GM21515 (cell line): Measurements from ENCODE around the gene PBX3.
"Not testable (repeated sequence)": the region's sequence is repeated elsewhere in the genome, so short reads cannot be mapped to it uniquely, and the experiment has no call there.

Experiments used
- ATAC-seq: cut with Tn5 transposase; IDR thresholded peaks from one replicate; pipeline ENCODE4 v1.9.1; 2021; ENCODE audit not compliant: unreplicated experiment

The PBX3 gene

DNA sequence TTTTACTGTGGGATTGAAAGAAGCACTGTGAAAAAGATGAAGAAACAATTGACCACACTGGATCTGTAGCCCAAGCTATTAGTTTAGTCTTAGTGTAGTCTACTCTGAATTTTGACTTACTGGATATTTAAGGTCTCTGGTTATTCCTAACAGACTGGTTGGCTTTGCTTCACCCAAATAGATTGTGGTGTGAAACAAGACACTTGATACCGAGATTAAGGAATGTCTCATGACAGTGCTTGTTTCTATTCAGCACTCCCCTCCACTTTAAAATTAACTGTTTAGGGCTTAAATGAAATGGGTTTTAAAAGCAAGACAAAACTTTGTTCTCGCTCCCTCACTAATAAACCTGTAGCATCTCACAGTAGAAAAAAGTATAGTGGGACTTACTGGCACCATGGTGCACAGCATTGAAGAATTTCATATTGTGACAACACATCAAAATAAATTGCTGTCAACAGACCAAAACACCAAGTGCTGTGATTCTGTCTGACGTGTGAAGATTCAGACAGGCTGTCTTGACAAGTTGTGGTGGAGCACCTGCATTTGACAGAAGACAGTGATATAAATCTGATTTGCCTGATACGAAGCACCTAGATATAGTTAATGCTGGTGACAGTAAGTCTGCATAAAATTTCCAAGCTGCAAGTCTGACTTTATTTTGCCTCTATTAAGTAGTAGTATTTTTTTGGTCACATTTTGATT is 73.1 kb downstream of the PBX3 start:
- ATAC-seq: no peak

DNA sequence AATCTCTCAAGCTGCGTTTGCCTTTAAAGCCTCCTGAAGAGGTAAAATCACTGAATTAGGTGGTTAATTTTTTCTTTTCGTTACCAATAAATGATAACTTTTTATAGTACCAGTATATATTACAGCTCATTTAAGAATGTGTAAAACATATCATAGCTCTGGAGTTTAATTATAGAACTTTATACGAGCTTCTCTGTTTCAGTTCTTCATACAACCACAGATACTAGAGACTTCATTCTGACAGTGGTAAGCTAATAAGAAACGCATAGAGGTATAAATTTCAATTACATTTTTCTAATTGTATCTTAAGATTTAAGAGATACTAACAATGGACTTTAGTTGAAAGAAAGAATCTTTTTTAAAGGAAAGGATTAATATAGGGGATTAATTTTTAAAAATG is 73.9 kb downstream of the PBX3 start:
- no peak for ATAC-seq

DNA sequence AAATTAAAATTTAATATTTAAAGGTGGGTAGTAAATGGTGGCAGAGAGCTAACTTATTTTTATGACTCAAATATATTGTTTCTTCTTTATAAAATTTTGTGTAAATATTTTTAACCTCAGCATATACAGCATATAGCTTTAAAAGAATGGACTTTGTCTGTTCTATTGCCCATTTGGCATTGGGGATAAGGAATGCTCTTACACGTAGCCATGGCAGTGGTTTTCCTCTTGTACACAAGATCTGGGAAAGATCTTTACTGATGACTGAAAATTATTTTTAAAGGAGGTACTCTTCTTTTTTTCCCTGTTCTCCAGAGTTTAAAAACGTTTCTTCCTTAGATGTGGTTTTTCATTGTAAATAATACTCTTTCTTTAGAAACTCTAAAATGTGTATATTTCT is 75.0 kb downstream of the PBX3 start:
- ATAC-seq: no peak

DNA sequence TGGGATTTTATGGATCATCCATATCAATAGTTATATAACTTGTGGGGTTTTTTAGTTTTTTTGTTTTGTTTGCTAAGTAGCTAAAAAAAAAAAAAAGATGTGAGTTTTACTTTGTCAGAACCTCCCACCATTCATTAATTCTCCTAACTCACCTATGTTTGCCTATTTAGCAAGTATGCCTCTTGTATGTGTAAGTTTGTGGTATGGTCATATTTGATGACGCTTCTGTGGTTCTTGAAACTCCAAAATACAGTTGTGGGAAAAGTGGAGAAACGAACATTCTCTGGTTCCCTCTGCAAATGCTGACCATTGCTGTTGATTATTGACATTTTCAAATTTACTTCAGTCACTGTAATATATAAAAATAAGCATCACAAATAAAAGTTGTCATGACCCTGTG is 75.7 kb downstream of the PBX3 start:
- ATAC-seq: no peak

DNA sequence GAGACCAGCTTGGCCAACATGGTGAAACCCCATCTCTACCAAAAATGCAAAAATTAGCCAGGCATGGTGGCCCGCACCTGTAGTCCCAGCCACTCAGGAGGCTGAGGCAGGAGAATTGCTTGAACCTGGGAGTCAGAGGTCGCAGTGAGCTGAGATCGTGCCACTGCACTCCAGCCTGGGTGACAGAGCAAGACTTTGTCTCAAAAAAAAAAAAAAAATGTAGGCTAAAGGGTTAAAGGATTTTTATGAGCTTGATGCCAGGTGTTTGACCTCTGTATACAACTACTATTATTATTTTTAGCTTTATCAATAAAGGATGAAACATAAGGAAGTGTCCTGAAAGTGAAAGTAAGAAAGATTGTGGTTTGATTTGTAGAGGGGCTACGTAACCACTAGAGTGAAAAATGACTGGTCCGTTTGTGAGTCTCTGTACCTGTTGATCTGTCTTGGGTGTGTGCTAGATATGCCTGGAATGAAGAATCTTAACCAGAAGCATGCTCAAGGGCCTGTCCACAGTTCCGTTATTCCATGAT is 76.8 kb downstream of the PBX3 start:
- not testable (repeated sequence) for ATAC-seq

DNA sequence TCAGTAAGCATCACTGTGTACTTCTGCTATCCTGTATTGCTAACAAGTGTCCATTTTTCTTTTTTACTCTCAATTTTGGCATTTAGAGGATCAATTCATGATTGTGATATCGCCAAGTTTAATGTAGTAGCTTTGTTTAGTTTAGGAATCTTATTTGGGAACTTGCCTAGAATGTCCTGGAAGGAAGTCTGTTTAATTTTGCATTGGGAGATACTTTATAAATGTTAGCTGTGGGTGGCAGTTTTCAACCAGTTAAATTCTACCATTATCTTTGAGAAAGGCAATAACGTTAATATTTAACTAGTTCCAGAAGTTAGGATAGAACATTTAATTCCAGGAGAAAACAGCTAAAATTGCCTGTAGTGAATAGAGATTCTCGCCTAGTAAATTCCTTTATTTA is 78.6 kb downstream of the PBX3 start:
- no peak for ATAC-seq

DNA sequence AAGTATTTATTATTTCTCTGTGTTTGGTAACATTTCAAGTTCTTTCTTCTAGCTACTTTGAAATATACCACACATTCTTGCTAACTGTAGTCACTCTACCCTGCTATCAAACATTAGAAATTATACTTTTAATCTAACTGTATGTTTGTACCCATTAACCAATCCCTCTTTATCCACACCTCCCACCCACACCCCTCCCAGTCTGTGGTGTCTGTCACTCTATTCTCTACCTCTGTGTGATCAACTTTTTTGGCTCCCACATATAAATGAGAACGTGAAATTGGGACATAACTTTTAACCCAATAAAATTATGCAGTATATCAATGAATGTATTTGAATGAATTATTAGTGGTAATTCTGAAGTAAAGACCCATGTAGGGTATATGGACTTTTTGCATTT is 79.7 kb downstream of the PBX3 start:
- ATAC-seq: no peak

DNA sequence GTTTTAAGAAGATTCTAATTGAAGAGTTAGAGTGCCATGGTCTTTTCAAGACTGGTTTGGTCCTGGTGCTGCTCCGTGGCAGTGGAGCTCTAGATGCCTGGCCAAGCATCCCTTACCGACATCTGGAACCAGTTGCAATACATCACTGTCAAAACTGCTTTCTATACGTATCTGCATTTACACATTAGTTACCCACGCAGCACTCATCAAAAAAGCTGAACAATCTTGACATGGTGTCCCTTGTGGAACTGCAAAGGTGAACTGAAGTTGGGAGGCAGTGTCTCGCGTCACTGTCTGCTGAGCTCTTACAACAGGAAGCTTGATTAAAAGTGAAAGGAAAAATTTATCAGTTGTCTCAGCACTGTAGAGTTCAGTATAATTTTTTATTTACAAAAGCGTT is 82.6 kb downstream of the PBX3 start:
- peak; percentile 58 for ATAC-seq

DNA sequence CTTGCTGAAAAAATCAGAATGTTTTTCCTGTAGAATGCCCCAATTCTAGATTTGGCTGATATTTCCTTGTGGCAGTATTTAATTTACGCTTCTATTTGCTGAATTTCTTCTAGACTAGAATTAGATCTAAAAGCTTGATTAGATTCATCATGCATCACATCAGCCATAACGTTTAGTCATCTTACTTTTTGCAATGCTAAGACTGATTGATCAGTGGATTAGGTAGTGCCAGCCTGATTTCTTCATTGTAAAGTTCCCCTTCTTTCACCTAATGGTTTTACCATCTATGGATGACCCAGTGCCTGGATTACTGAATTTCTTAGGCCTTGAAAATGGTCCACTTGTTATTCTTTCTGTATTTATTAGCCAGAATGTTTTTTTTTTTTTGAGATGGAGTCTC is 83.9 kb downstream of the PBX3 start:
- ATAC-seq: no peak

DNA sequence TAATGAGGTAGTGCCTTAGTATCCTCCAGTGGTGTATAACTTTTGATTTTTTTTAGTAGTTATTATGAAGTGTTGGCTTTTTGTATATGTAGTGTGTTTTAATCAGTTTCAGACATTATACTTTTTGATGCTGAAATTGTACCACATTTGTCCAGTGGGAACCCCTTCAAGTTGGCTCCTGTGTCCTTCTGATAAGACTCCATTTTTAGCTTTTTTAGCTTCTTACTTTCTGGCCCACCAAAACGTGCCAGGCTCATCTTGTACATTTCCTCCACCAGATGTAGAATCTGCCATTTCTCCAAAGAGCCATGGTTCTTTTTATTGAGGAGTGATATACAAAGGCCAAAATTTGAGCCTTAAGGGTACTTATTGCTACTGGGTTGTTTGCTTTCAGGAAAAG is 84.4 kb downstream of the PBX3 start:
- ATAC-seq: no peak

DNA sequence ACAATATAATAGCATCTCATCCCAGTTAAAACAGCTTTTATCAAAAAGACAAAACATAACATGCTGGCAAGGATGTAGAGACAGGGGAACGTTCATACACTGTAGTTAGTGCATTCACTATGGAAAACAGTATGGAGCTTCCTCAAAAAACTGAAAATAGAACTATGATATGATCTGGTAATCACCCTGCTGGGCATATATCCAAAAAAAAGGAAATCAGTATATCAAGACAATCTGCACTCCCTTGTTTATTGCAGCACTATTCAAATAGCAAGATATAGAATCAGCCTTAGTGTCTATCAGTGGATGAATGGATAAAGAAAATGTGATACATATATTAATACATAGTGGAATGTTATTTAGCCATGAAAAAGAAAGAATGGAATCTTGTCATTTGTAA is 88.5 kb downstream of the PBX3 start:
- no peak for ATAC-seq

DNA sequence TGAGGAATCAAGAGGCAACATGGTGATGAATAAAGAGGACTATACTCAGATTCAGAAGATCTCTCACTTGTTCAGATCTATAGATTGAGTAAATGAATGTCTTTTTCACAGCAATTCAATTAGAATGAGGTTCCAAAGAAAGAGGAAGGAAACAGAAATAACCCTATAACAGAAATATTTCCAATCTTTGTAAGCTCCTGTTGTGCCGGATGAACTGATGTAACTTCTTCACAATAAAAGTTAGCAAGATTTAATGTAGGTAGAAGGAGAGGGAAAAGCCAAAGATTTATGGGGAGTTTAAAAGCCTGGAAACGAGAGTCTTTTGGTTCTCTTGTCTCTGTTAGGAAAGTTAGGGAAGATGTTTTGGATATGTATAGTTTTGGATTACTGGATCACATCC is 92.1 kb downstream of the PBX3 start:
- no peak for ATAC-seq

DNA sequence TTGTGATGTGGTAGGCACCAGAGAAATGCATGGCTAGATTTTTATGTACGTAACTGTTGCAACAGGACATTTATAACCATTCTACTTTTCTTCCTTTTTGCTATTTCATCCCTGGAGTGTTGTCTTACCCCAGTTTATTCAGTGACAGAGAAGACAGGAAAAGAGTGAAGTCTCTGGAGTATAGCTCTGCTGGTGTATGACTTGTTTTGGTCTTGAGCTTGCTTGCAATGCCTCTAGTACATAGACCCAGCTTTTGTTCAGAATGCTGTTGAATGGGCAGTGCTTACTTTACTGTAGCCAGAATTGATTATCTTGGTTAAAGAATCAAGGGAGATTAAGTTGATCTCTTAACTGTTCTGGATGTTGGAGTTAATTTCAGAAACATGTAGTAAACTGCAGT is 94.3 kb downstream of the PBX3 start:
- ATAC-seq: no peak

DNA sequence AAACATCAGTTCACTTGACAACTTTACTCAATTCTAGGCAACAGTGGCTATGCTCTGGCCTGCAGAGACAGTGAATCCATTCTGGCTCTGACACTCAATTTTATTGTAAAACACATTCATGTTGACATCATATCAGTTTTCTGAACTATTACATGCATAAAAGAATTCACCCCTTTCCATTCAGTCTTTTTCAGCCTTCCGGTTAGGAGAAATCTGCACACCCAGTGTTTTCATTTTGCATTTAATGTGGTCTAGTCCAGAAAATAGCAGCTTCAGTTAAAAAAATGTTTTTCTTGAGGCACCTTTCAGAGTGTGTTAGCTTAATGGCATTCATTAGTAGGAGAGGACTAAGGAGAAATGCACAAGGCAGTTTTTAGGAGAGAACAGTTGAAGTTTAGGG is 95.1 kb downstream of the PBX3 start:
- ATAC-seq: no peak

DNA sequence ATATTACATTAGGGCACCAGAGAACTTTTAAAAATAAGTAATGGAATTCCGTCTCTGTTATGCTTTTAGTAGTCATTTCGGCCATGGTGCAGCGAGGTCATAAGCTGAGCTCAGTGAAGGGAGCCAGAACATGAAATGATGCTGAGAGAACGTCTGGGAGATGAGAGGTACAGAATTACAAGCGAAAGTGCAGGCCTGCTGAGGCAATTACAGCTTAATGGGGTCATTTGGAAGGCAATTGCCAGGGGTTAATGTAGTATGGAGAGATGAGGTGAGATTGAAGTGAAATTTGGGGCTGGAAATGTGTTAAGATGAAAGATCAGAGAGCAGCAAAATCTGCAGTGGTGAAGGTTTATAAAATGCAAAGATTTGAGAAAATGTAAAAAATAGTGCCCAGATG is 96.5 kb downstream of the PBX3 start:
- ATAC-seq: no peak

DNA sequence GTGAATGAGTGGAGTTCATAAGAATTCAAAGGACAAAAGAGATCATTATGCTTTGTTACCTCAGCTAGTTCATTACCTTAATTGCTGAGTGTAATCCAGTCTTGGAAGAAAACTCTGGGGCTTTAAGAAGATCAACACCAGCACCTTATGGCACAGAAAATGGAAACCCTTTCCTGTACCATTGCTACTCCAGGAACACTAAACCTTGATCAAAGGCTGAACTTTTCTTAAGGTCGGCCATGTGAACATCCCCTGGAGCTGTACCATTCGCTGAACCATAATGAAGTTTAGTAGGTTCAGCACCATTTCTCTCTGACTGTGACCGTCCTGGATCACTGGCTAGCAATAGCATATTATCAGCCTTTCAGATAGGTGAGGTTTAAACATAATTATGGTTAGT is 97.4 kb downstream of the PBX3 start:
- no peak for ATAC-seq

DNA sequence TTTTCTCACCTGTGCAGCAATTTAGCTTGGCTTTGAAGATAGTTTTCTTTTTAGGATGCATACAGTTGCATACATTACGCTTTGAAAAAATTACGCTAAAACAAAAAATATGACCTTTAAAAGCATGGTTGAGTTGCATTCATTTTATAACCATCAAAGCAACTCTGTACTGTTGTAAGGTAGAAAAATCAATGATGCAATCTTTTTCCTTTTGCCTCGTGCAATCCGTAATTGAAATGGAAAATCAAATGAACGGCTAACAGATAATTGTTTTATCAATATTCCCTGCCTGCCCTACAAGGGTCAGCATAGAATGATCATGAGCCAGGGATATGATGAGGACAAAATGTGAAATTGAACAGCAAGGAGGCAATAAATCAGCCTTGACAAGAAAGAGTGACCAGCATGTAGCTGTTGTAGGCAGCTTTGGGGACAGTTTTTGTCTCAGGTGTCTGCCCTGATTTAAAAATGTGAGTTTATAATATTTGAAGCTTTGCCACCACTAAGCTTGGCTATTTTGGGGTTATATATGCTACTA is 98.2 kb downstream of the PBX3 start:
- ATAC-seq: no peak

DNA sequence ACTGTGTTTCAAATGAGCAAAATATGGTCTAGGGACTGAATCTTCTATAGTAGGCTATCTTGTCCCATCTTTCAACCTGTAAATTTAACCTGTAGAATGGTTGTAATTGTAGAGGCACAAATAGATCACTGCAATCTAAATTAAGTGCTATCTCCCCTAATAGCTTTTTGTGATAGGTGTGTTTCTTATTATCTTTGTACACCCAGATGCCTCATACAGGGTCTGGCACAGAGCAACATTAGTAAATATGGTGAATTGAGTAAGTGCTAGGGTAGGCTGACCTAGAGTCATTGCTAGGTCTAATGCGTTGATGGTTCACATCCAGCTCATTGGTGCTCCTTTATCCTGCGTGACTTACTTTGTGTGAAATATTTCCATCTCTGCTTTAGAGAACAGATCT is 100.6 kb downstream of the PBX3 start:
- no peak for ATAC-seq

DNA sequence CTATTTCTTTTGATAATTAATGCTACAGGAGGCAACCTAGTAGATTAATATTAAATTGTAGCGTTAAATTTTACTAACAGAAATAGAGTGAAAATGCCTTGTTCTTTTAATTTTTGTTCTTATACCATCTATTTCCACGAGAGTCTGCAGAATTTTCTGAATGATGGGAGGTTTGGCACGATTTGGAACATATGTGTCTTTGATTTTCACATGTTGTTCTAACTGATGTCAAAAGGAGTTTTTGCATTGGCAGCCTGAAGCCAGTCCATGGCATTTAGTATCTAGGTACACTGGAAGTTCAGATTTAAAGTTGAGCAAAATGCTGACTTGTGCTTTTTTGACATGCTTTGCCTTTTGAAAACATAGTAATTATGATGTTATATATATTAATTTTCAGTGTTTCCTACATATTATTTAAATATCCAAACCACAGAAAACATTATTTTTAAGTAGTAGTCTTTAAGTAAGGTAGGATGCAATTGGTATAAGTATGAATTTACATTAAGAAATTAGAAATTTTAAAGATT is 103.0 kb downstream of the PBX3 start:
- no peak for ATAC-seq

DNA sequence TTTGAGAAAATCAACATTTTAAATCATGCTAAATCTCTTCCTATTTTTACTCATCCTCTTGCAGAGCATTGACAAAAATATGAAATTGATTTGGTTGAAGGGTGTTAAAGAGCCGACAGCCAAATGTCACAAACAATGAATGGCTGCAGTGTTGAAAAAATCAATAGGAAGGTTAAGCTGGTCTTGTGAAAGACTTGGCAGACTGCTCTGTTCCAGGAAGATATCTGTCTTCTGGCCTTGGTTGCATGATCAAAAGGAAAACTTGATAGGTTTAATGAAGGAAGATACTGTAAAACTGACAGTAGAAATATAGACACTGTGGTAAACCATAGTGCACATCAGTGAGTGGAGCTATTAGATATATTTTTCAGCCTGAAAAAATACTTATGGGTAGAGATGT is 103.6 kb downstream of the PBX3 start:
- ATAC-seq: no peak

DNA sequence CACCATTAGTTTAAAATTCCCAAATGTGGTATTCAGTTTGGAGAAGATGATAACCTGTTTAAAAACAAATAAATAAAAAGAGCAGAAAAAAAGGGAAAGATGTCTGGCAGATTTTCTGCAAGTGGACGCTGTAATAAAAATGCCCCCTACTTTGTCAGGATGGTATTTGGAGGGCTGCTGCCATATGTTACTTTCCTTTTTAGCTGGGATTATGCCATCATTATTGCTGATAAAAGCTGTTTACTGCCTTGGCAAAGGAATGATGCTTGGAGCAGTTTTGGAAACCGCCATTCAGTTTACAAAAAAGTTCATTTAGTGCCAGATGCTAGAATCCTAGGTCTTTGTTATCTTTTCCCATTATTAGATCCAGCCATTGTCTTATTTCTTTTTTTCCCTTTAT is 104.8 kb downstream of the PBX3 start:
- no peak for ATAC-seq

DNA sequence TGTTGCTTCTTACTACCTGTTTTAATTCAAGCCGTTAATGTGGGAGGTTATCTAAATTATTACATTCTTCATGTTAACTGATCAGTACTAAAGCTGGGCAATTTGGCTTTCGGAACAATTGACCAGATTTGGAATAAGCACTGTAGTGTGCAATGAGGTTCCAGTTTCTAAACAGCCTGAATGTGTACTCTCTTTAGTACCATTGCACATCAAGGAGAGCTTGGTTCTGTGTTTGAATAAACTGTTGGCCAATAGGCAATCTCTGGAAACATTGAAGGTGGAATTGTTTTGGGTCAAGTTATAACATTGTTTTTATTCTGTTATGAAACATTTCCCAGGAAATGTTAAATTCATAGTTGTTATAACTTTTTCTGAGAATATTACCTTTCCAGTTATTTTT is 105.2 kb downstream of the PBX3 start:
- ATAC-seq: no peak
